SK-MEL-5 (cell line): ENCODE data around the gene LENG9. TPM values are rescaled to one million over a fixed set of nuclear protein-coding genes. Genes with fewer than 3 reads are reported as not detected.
A peak's percentile ranks its signal among the peaks of the same experiment; 100 is the strongest.
"Not testable (repeated sequence)": the region's sequence is repeated elsewhere in the genome, so short reads cannot be mapped to it uniquely, and the experiment has no call there.

Source experiments
- DNase-seq: peaks from one replicate; pipeline ENCODE4 v3.0.0-alpha.2; 2016; ENCODE audit warnings: low read depth, low spot score
- in situ Hi-C: cut with HindIII; loops from 2 replicates; pipeline ENCODE4 v1.10.0; 2016; ENCODE audit warnings: low sequenced_read_pairs, high pct_unique_total_duplicates, low pct_unique_long_range_greater_than_20kb
- total RNA-seq: library from RNA; depleted of rRNA; stranded (reverse); fragments of >200 nt; shearing (Covaris generic); gene quantifications from 2 replicates; pipeline ENCODE4 v1.2.3, GENCODE V29; 2014

Gene LENG9
- total RNA-seq, 1 experiment from 2014 or later, result 7.2 TPM

DNA sequence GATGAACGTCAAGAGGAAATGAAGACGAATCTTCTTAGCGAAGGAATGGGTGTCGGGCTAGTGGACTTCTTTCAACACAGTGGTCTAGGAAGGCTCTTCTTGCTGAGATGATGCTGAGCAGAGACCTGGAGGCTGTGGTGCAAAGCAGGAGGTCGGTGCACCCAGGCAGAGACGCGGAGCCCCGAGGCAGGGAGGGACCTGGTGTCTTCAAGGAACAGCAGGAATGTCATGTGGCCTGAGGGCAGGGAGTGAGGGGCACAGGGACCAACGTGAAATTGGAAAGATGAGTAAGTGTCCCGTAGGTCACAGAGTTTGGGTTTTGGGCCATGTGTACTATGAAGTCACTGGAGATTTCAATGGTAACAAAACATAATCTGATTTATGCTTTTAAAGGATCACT is 20.9 kb upstream of the LENG9 start:
- in situ Hi-C loops, result no loop called here
- DNase-seq, result no peak

- DNase-seq, result no peak
- in situ Hi-C loops, result no loop called here
These were observed 19.3 kb upstream of the LENG9 start for GRCh38 chr19:54482889-54483288.

DNA sequence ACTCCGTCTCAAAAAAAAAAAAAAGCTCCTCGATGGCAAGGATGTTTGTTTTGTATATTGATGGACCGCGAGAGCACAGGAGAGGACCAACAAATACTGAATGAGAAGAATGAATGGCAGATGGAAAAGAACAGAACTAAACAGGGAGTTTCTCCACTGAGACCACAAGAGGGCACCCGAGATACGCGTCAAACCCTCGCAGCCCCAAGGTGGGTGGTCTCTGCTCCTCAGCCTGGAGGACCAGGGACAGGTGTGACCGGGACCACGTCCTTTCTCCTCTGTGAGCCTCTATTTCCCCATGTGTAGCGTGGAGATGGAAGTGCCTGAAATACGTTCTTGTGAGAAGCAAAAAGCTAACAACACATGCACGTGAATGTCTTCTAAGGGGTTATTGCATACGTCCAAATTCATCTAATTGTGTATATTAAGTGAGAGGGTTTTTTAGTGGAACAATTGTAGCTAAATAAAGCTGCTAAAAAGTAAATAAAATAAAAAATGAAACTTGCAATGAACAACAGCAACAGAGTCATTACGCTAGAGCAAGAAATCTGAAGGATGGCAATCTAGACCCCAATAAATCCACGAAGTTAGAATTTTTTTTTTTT is 17.9 kb upstream of the LENG9 start:
- peak; percentile 62 for DNase-seq
- in situ Hi-C loops, result no loop called here

DNA sequence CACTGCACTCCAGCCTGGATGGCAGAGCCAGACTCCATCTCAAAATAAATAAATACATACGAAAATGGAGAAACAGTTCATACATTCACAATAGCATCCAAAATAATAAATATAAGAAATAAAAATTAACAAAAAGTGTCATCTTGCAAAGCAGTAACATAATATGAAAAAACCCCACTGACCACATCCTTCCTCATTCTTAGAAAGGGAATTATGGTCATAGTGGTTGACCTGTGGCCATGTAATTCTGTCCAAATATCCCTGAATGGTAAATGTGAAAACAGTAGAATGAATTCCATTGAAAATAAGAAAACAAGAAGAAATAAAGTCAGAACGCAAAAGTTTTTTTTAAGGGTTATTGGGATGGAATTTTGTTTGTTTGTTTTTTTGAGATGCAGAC is 16.5 kb upstream of the LENG9 start:
- in situ Hi-C loops, result no loop called here
- no peak for DNase-seq

DNA sequence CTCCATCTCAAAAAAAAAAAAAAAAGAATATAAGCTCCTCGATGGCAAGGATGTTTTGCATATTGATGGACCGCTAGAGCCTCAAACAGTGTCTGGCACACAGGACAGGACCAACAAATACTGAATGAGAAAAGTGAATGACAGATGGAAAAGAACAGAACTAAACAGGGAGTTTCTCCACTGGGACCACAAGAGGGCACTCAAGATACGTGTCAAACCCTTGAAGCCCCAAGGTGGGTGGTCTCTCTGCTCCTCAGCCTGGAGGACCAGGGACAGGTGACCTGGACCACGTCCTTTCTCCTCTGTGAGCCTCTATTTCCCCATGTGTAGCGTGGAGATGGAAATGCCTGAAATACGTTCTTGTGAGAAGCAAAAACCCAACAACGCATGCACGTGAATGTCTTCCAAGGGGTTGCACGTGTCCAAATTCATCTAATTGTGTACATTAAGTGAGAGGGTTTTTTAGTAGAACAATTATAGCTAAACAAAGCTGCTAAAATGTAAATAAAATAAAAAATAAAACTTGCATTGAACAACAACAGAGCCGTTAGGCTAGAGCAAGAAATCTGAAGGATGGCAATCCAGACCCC is 15.2 kb upstream of the LENG9 start:
- DNase-seq, result peak; percentile 62
- in situ Hi-C loops, result no loop called here

DNA sequence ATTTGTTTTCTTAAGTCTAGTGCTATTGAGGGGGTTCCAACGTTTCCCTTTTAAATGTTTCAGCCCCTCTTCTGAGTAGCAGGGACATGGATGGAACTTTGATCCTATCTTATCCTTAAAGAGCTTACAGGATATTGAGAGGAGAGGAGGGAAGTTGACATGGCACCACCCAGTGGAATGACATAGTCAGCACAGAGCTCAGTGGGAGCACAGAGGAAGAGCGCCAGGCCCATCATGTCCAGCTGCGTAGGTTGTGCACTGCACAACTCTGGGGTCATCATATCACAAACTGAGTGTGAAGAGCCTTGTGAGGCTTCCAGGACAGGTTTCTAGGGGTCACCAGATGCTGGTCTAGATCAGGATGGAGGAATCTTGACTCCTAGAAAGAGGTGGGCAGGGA is 14.1 kb upstream of the LENG9 start:
- in situ Hi-C loops, result no loop called here
- peak; percentile 27 for DNase-seq

DNA sequence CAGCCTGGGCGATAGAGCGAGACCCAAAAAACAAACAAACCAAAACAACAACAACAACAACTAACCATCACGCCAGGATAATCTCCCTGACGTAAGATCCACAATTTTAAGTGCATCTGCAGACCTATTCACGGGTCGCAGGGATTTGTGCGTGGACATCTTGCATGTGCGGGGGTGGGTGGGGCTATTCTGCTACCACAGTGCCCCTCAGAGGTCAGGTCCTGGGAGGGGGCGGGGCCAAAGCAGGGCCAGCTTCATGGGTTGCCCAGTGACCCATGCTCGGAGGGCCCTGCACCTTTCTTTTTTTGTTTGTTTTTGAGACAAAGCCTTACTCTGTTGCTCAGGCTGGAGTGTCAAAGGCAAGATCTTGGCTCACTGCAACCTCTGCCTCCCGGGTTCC is 12.1 kb upstream of the LENG9 start:
- no peak for DNase-seq
- in situ Hi-C loops, result no loop called here

- DNase-seq, result no peak
- in situ Hi-C loops, result no loop called here
These were observed 10.4 kb upstream of the LENG9 start for GRCh38 chr19:54473892-54474372.

- in situ Hi-C loops, result no loop called here
- DNase-seq, result no peak
These were observed 9.7 kb upstream of the LENG9 start, which contains the start of gene CDC42EP5 for GRCh38 chr19:54473071-54473891. TSS of gene CDC42EP5 (minus strand) at chr19:54473296. CDS start at chr19:54465547, 7,749 bp downstream.

DNA sequence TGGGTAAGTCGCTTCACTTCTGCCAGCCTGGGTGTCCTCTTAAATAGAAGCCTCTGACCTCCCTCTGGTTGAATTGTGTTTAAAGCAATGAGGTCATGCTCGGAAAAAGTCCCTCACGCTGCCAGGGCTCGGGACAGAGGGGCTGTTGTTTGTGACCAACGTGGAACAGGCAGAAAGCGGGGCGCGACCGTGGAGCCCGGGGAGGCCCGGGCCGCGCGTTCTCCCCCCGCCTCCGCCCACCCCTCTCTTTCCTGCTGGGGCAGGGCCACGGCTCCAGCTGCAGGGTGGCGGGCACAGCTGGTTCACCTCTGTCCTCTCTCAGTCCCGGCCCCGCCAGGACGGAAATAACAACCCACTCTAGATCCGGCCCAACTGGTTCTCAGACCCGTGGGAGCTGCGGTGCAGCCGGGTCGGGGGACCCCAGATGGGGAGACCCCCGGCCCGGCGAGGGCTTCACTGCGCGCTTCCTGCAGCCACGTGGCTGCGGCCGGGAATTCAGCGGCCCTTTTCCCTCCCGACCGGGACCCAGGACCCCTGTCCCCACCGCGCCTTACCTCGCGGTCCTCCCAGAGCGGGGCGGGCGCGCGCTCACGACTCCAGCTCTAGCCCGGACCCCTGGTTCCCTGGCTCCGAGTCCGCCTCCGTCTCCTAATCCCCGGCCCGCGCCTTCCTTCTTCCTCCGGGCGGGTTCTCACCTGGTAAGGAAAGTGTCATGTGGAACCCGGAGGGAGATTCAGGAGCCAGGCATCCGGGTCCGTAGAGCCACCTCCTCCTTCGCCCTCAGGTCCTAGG is 7.6 kb upstream of the LENG9 start:
- in situ Hi-C loops, result no loop called here
- no peak for DNase-seq

DNA sequence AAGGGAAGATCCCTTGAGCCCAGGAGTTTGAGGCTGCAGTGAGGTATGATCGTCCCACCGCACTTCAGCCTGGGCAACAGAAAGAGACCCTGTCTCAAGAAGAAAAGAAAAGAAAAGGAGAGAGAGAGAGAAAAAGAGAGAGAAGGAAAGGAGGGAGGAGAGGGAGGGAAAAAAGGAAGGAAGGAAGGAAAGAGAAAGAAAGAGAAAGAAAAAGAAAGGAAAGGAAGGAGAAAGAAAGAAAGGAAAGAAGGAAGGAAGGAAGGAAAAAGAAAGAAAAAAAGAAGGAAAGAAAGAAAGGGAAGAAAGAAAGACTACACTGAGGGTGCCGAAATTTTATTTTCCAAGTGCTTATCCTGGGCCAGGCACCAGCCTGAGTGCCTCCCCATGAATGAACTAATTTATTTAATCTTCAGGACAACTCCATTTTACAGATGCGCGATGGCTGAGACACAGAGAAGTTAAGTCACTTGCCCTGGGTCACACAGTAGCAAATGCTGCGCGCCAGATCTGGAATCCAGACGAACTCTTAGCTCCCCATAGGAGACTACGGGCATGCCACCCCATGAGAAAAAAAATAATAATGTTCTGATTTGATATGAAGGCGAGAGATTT is 6.8 kb upstream of the LENG9 start:
- no peak for DNase-seq
- in situ Hi-C loops, result no loop called here

GRCh38 chr19:54469496-54469934 is 5.9 kb upstream of the LENG9 start:
- in situ Hi-C loops, result no loop called here
- DNase-seq, result no peak

DNA sequence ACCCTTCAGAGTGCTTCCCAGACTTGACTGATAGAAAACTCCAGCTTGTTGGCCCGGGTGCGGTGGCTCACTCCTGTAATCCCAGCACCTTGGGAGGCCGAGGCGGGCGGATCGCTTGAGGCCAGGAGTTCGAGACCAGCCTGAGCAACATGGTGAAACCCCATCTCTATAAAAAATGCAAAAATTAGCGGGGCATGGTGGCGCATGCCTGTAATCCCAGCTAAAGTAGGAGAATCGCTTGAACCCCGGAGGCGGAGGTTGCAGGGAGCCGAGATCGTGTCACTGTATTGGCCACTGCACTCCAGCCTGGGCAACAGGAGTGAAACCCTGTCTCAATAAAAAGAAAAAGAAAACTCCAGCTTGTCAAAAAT is 2.5 kb upstream of the LENG9 start:
- DNase-seq, in situ Hi-C loops: not testable (repeated sequence)

GRCh38 chr19:54465426-54466109 is 2.0 kb upstream of the LENG9 start:
- DNase-seq, result no peak
- in situ Hi-C loops, result no loop called here

- in situ Hi-C loops, result no loop called here
- DNase-seq, result peak; percentile 85
These were observed 1.2 kb upstream of the LENG9 start for GRCh38 chr19:54464630-54465425.

DNA sequence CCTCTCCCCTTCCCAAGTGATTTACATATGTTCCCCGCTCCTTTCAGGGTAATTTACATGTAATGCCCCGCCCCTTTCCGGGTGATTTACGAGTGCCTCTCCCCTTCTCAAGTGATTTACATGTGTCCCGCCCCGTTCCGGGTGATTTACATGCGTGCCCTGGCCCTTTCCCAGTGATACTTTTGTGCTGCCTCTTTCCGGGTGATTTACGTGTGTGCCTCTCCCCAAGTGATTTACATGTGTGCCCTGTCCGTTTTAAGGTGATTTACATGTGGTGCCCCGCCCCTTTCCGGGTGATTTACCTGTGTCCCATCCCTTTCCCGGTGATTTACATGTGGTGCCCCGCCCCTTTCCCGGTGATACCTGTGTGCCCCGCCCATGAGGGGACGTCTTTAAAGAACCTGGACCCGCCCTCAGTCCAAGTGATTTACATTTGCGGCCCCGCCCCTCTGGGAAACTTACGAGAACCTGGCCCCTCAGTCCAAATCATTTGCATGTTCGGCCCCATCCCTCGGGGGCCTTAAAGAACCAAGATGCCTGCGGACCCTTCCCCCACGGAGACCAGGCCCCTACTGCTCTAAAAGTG is 559 bp upstream of the LENG9 start:
- DNase-seq, result peak; percentile 92
- in situ Hi-C loops, result no loop called here
